Measurements from ENCODE around the gene CEP97. TPM values are rescaled to one million over a fixed set of nuclear protein-coding genes. Genes with fewer than 3 reads are reported as not detected.
"Not testable (repeated sequence)": the region's sequence is repeated elsewhere in the genome, so short reads cannot be mapped to it uniquely, and the experiment has no call there.

The CEP97 gene
- total RNA-seq, 6 experiments from 2014 or later, result 2.2 to 3.8 (median 2.7) TPM

- ATAC-seq, result peak; percentile 67 to 74 (median 69)
- H3K27ac ChIP-seq; DNase-seq; H3K27me3 ChIP-seq; intact Hi-C loops (cut with DNase I); H3K4me1 ChIP-seq; H3K4me3 ChIP-seq; H3K9me3 ChIP-seq; H3K36me3 ChIP-seq: not testable (repeated sequence)
- TF ChIP-seq CTCF (IDR thresholded peaks at IDR 0.05), result peak in 3 of 4 donors; percentile 12 to 29 (median 24)
- WGBS (ENCODE audit: insufficient coverage, low coverage, low lambda C conversion rate, missing lambda C conversion rate), result 71% methylated on average over 7 of the region's 13 CpGs
Observed at GRCh38 chr3:101693540-101693939, 30.9 kb upstream of the CEP97 start.

- intact Hi-C loops (cut with DNase I); H3K27ac ChIP-seq; H3K27me3 ChIP-seq; ATAC-seq; H3K36me3 ChIP-seq; H3K9me3 ChIP-seq; DNase-seq; H3K4me1 ChIP-seq; H3K4me3 ChIP-seq: not testable (repeated sequence)
- 60% methylated on average over 4 of the region's 4 CpGs for WGBS (ENCODE audit: insufficient coverage, low coverage, low lambda C conversion rate, missing lambda C conversion rate)
Observed at GRCh38 chr3:101694836-101695235, 29.6 kb upstream of the CEP97 start.

- Histone ChIP-seq H3K27me3 (no peaks in the 10 kb centered on the region), H3K36me3 (no peaks in the 10 kb centered on the region), H3K9me3 (no peaks in the 10 kb centered on the region), H3K27ac (no peak overlapping the region), H3K4me3 (no peak overlapping the region), H3K4me1 (no peaks in the 10 kb centered on the region)
- no peak for DNase-seq
- peak in 3 of 4 donors; percentile 28 to 47 (median 37) for ATAC-seq
- no peak for TF ChIP-seq POLR2A (IDR thresholded peaks at IDR 0.05)
- TF ChIP-seq CTCF (IDR thresholded peaks at IDR 0.05), result peak; percentile 59 to 75 (median 72)
- 34% methylated on average over 10 of the region's 10 CpGs for WGBS (ENCODE audit: insufficient coverage, low coverage, low lambda C conversion rate, missing lambda C conversion rate)
- intact Hi-C loops (cut with DNase I), result no loop called here
Observed at GRCh38 chr3:101695779-101696372, 28.5 kb upstream of the CEP97 start.

GRCh38 chr3:101701696-101702634 lies 22.4 kb upstream of the CEP97 start:
- H3K36me3 ChIP-seq, result no peaks in the 10 kb centered on the region
- H3K27ac ChIP-seq, result no peak overlapping the region
- H3K9me3 ChIP-seq, result no peaks in the 10 kb centered on the region
- no peak for TF ChIP-seq CTCF (IDR thresholded peaks at IDR 0.05)
- TF ChIP-seq POLR2A (IDR thresholded peaks at IDR 0.05), result no peak
- no peaks in the 10 kb centered on the region for H3K4me1 ChIP-seq
- H3K4me3 ChIP-seq, result no peak overlapping the region
- intact Hi-C loops (cut with DNase I), result no loop called here
- no peak for DNase-seq
- WGBS (ENCODE audit: insufficient coverage, low coverage, low lambda C conversion rate, missing lambda C conversion rate), result 80% methylated on average over 7 of the region's 7 CpGs
- no peaks in the 10 kb centered on the region for H3K27me3 ChIP-seq
- no peak for ATAC-seq

- Histone ChIP-seq H3K27me3 (no peaks in the 10 kb centered on the region), H3K4me3 (no peak overlapping the region), H3K9me3 (no peaks in the 10 kb centered on the region), H3K4me1 (no peaks in the 10 kb centered on the region), H3K27ac (no peak overlapping the region), H3K36me3 (no peaks in the 10 kb centered on the region)
- ATAC-seq, result no peak
- WGBS (ENCODE audit: insufficient coverage, low coverage, low lambda C conversion rate, missing lambda C conversion rate), result 92% methylated on average over 1 of the region's 1 CpG
- DNase-seq, result no peak
- intact Hi-C loops (cut with DNase I), result no loop called here
- no peak for TF ChIP-seq POLR2A (IDR thresholded peaks at IDR 0.05)
- no peak for TF ChIP-seq CTCF (IDR thresholded peaks at IDR 0.05)
Observed at GRCh38 chr3:101702726-101703125, 21.7 kb upstream of the CEP97 start.

All from right lobe of liver (tissue), 6 donors.